HG03469 (cell line): Measurements from ENCODE around the gene NSD1.
"Not testable (repeated sequence)": the region's sequence is repeated elsewhere in the genome, so short reads cannot be mapped to it uniquely, and the experiment has no call there.

Source experiments
- ATAC-seq: cut with Tn5 transposase; IDR thresholded peaks from one replicate; pipeline ENCODE4 v1.9.1; 2021; ENCODE audit warnings: mild to moderate bottlenecking, moderate library complexity, moderate number of reproducible peaks; ENCODE audit not compliant: unreplicated experiment

Gene NSD1

DNA sequence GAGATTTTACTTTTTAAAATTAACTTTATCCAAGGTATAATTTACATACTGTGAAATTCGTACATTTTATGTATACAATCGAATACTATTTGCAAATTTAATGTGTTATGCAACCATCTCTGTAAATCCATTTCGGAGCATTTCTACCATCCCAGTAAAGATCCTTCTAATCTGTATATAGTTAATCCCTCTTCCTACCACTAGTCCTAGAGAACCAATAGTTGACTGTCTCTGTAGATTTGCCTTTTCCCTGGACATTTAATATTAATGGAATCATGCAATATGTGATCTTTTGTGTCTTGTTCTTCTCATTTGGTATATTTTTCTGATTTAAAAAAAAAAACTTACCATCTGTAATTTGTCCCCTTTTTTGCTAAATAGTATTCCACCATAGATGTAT lies 95.2 kb downstream of the NSD1 start:
- no peak for ATAC-seq

GRCh38 chr5:177230660-177231059 lies 97.1 kb downstream of the NSD1 start:
- no peak for ATAC-seq

- ATAC-seq = no peak
Observed at GRCh38 chr5:177231479-177232250, 98.1 kb downstream of the NSD1 start.

GRCh38 chr5:177232358-177232757 lies 98.8 kb downstream of the NSD1 start:
- ATAC-seq = no peak

GRCh38 chr5:177232761-177233160 lies 99.2 kb downstream of the NSD1 start:
- no peak for ATAC-seq

DNA sequence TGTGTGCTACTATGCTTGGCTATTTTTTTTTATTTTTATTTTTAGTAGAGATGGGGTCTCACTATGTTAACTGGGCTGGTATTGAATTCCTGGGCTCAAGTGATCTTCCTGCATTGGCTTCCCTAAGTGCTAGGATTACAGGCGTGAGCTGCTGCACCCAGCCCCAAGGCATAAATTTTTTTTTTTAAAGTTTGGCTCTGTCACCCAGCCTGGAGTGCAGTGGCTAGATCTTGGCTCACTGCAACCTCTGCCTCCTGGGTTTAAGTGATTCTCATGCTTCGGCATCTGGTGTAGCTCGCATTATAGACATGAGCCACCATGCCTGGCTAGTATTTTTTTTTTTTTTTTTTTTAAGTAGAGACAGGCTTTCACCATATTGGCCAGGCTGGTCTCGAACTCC lies 99.6 kb downstream of the NSD1 start:
- ATAC-seq = no peak

GRCh38 chr5:177233802-177234201 lies 100.2 kb downstream of the NSD1 start:
- no peak for ATAC-seq

DNA sequence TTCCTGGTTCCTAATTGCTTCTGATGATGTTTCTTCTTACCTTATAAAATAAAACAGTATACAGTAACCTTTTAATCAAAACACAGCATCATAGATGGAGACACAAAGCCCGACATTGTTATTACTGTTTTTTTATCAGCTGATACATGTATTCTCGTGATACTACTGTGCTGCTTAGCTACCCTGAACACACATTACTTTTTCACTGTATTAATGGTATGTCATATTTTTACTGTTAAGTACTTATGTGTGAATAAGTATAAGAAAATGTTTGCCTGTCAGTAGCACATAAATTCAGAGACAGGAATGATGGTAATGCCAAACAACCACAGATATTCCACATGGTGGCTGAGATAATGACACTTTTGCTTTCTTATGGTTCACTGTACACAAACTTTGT lies 101.3 kb downstream of the NSD1 start:
- no peak for ATAC-seq

DNA sequence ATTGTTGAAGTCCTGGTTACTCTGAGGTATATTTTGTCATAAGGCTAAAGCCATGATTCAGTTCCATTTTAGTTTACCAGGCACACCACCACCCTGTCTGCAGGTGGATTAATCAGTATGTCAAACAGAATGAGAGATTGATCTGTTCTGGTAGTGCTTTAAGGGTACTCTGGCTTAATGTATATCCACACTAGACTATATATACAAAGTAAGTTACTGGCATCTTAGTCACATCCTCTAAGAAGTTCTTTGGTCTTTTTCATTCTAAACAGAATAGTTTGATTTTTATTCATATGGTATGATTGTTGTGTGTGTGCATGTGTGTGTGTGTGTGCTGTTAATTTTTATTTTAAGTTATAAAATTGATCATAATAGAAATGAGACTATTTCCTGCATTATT lies 108.2 kb downstream of the NSD1 start:
- no peak for ATAC-seq

- no peak for ATAC-seq
Observed at GRCh38 chr5:177242304-177242703, 108.7 kb downstream of the NSD1 start.

DNA sequence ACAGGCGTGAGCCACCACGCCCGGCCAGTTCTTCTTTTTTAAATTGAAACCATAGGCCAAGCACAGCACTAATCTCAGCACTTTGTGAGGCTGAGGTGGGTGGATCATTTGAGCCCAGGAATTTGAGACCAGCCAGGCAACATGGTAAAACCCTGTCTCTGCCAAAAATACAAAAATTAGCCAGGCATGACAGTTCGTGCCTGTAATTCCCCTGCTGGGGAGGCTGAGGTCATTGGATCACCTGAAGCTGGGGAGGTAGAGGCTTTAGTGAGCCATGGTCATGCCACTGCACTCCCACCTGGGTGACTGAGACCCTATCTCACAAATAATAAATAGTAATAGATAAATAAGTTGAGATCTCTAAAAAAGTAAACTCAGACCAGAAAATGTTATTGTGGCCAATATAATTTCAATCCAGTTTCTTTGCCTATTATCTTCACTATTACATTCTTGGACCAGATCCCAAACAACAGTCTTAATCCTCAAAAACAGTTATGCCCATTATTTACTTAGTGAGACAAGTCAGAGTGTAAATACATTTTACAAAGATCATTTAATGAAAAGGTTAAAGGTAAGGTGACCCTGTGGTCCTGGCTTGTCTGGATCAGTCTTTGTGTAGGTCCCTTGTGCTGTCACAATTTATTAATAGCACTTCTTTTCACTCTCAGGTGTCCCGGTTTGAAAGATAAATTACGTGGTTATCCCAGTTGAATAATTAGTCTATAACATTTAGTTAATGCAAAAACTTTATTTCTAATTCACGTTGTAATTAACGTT lies 116.4 kb downstream of the NSD1 start:
- no peak for ATAC-seq

GRCh38 chr5:177253252-177253651 lies 119.7 kb downstream of the NSD1 start:
- no peak for ATAC-seq

DNA sequence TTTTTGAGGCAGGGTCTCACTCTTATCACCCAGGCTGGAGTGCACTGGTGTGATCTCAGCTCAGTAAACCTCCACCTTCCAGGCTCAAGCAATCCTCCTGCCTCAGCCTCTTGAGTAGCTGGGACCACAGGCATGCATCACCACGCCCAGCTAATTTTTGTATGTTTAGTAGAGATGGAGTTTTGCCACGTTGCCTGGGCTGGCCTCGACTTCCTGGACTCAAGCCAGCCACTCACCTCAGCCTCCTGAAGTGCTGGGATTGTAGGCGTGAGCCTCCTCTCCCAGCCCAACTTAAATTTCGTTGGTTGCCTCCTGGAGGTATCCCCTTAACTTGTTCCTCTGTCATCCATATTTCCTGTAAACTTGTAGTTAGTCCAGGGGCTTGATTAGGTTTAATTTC lies 122.7 kb downstream of the NSD1 start:
- no peak for ATAC-seq

DNA sequence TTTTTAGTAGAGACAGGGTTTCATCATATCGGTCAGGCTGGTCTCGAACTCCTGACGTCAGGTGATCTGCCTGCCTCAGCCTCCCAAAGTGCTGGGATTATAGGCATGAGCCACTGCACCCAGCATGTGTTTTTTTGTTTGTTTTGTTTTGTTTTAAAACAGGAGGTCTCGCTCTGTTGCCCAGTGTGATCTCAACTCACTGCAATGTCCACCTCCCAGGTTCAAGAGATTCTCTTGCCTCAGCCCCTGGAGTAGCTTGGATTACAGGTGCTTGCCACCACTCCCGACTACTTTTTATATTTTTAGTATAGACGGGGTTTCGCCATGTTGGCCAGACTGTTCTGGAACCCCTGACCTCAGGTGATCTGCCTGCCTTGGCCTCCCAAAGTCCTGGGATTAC lies 125.1 kb downstream of the NSD1 start:
- ATAC-seq = not testable (repeated sequence)

DNA sequence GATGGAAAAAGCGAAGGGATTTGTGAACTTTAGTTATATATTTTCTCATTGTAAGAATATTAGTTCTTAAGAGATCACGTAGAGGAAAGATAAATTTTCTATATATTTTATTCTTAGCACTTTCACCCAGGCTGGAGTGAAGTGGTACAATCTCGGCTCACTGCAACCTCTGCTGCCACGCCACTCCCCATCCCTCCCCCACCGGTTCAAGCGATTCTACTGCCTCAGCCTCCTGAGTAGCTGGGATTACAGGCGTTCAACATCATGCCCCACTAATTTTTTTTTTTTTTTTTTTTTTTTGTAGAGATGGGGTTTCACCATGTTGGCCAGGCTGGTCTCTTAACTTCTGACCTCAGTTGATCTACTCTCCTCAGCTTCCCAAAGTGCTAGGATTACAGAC lies 127.4 kb downstream of the NSD1 start:
- no peak for ATAC-seq

DNA sequence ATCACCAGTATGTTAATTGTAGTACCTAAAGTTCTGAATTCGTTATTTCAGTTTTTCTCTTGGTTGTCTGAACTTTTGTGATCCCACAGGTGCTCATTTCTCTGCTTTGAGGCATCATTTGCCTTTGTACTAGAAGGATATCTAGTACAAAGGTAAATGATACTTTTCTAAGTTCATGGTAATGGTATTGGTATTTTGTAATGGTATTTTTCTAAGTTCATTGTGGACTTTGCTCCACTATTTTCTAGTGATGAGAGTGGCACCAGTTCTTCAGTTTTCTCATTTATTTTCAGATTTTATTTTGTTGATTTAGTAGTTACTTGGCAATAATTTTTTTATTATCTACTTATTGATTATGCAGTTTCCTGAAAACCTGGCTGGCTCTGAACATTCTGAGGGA lies 127.9 kb downstream of the NSD1 start:
- no peak for ATAC-seq

DNA sequence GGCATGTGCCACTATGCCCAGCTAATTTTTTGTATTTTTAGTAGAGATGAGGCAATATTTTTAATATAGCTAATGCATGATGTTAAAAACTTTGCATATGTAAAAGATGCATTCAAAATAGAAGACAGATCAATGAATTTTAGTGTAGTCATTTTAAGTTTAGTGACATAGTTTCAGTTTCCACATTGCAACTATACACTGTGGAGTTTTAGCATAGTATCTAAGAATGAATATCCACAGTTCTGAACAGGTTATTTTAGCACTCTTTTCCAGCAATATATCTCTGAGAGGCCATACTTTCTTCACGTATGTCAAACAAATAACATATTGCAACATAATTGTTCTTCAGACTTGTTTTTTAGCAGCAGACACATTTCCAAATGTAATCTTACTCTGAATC lies 130.6 kb downstream of the NSD1 start:
- ATAC-seq = no peak

- no peak for ATAC-seq
Observed at GRCh38 chr5:177265395-177265794, 131.8 kb downstream of the NSD1 start.

DNA sequence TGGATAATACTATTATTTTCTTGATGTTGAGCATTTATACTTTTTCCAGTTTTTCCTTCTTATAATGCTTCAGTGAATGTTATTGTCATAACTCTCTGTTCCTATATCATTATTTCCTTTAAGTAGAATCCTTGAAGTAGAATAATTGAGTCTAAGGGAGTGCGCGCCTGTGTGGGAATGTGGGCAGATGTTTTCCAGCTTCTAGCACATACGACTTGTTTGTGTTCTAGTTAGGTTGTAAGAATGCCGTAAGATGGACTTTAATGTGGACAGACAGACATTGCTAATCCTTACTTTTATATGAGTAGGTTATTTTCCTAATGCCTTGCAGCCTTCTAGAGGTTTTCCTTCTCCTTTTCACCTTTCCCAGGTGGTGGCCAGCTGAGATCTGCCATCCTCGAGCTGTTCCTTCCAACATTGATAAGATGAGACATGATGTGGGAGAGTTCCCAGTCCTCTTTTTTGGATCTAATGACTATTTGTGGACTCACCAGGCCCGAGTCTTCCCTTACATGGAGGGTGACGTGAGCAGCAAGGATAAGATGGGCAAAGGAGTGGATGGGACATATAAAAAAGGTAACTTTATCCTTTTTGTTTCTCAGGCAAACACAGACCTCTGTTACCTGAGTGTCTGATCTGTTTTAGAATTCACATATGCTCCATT lies 135.8 kb downstream of the NSD1 start:
- ATAC-seq = no peak

GRCh38 chr5:177269976-177270375 lies 136.4 kb downstream of the NSD1 start:
- no peak for ATAC-seq

DNA sequence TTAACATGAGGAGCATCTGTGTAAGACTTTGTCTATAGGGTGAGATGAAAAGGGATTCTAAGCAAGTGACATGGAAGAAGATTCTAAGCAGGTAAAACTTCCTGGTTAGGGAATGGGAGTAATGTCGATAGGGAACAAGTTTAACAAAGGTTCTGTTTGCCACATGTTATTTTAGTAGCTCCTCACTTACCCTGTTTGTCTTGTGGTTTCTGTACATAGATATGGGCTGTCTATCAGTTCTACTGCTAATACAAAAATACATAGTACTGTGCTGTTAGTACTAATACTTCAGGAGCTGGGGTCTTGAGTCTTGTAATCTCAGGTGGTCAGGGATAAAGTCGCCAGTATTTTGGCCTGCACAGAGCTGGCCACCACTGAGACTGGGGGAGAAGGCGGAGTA lies 137.1 kb downstream of the NSD1 start:
- ATAC-seq = no peak

GRCh38 chr5:177271113-177271512 lies 137.5 kb downstream of the NSD1 start:
- ATAC-seq = no peak
